Measurements from ENCODE around the gene ID1.

The ID1 gene

GRCh38 chr20:31605031-31605901 lies at the start of gene ID1:
TSS of gene ID1 (plus strand) at chr20:31605289. CDS start at chr20:31605388, 99 bp downstream.
- peak; percentile 66 for ATAC-seq
- TF ChIP-seq CSRNP3 (CRISPR knock-in tag; IDR thresholded peaks at IDR 0.05), result 0 out of 2 replicates have a peak, but pooled peaks have one; percentile 57
- peak; percentile 22; the same call in 1 of the 2 replicates for TF ChIP-seq ZNF70 (CRISPR knock-in tag; IDR thresholded peaks at IDR 0.05)
- peak; percentile 53; the same call in 1 of the 2 replicates for TF ChIP-seq ZC3H10 (CRISPR knock-in tag; IDR thresholded peaks at IDR 0.05)
- peak; percentile 50; the same call in 1 of the 2 replicates for TF ChIP-seq CREB5 (CRISPR knock-in tag; IDR thresholded peaks at IDR 0.05; ENCODE audit: low read depth)
- TF ChIP-seq TOX (CRISPR knock-in tag; IDR thresholded peaks at IDR 0.05; ENCODE audit: borderline replicate concordance), result peak; percentile 22; the same call in 1 of the 2 replicates
- peak; percentile 2; the same call in 1 of the 2 replicates for TF ChIP-seq ZFP30 (CRISPR knock-in tag; IDR thresholded peaks at IDR 0.05)
- TF ChIP-seq, protein P1, sequence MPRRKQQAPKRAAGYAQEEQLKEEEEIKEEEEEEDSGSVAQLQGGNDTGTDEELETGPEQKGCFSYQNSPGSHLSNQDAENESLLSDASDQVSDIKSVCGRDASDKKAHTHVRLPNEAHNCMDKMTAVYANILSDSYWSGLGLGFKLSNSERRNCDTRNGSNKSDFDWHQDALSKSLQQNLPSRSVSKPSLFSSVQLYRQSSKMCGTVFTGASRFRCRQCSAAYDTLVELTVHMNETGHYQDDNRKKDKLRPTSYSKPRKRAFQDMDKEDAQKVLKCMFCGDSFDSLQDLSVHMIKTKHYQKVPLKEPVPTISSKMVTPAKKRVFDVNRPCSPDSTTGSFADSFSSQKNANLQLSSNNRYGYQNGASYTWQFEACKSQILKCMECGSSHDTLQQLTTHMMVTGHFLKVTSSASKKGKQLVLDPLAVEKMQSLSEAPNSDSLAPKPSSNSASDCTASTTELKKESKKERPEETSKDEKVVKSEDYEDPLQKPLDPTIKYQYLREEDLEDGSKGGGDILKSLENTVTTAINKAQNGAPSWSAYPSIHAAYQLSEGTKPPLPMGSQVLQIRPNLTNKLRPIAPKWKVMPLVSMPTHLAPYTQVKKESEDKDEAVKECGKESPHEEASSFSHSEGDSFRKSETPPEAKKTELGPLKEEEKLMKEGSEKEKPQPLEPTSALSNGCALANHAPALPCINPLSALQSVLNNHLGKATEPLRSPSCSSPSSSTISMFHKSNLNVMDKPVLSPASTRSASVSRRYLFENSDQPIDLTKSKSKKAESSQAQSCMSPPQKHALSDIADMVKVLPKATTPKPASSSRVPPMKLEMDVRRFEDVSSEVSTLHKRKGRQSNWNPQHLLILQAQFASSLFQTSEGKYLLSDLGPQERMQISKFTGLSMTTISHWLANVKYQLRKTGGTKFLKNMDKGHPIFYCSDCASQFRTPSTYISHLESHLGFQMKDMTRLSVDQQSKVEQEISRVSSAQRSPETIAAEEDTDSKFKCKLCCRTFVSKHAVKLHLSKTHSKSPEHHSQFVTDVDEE (CRISPR knock-in tag; IDR thresholded peaks at IDR 0.05), result no peak
- TF ChIP-seq ESRRG (CRISPR knock-in tag; IDR thresholded peaks at IDR 0.05), result peak; percentile 38; the same call in 1 of the 2 replicates
- no peak; the same call in 1 of the 2 replicates for TF ChIP-seq TCF4 (CRISPR knock-in tag; IDR thresholded peaks at IDR 0.05; ENCODE audit: borderline replicate concordance)
- TF ChIP-seq OSR1 (CRISPR knock-in tag; IDR thresholded peaks at IDR 0.05), result no peak

GRCh38 chr20:31559704-31560093 lies 45.4 kb upstream of the ID1 start:
- TF ChIP-seq CSRNP3 (CRISPR knock-in tag; IDR thresholded peaks at IDR 0.05), result no peak
- TF ChIP-seq GLIS3 (CRISPR knock-in tag; IDR thresholded peaks at IDR 0.05), result no peak
- TF ChIP-seq ESRRG (CRISPR knock-in tag; IDR thresholded peaks at IDR 0.05), result no peak
- no peak for TF ChIP-seq PPARA (CRISPR knock-in tag; IDR thresholded peaks at IDR 0.05; ENCODE audit: borderline replicate concordance)
- no peak for TF ChIP-seq RARB (CRISPR knock-in tag; IDR thresholded peaks at IDR 0.05)
- no peak for TF ChIP-seq ZFP3 (CRISPR knock-in tag; IDR thresholded peaks at IDR 0.05)
- no peak for TF ChIP-seq ISL1 (CRISPR knock-in tag; IDR thresholded peaks at IDR 0.05)
- TF ChIP-seq ZC3H10 (CRISPR knock-in tag; IDR thresholded peaks at IDR 0.05), result no peak
- no peak for TF ChIP-seq TCF4 (CRISPR knock-in tag; IDR thresholded peaks at IDR 0.05; ENCODE audit: borderline replicate concordance)
- TF ChIP-seq BACH2 (CRISPR knock-in tag; IDR thresholded peaks at IDR 0.05; ENCODE audit: borderline replicate concordance), result no peak
- no peak for TF ChIP-seq OSR1 (CRISPR knock-in tag; IDR thresholded peaks at IDR 0.05)
- TF ChIP-seq CREB5 (CRISPR knock-in tag; IDR thresholded peaks at IDR 0.05; ENCODE audit: low read depth), result no peak
- TF ChIP-seq ZNF8 (CRISPR knock-in tag; IDR thresholded peaks at IDR 0.05), result no peak; the same call in 1 of the 2 replicates
- TF ChIP-seq, protein P2, sequence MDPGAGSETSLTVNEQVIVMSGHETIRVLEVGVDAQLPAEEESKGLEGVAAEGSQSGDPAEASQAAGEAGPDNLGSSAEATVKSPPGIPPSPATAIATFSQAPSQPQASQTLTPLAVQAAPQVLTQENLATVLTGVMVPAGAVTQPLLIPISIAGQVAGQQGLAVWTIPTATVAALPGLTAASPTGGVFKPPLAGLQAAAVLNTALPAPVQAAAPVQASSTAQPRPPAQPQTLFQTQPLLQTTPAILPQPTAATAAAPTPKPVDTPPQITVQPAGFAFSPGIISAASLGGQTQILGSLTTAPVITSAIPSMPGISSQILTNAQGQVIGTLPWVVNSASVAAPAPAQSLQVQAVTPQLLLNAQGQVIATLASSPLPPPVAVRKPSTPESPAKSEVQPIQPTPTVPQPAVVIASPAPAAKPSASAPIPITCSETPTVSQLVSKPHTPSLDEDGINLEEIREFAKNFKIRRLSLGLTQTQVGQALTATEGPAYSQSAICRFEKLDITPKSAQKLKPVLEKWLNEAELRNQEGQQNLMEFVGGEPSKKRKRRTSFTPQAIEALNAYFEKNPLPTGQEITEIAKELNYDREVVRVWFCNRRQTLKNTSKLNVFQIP (CRISPR knock-in tag; IDR thresholded peaks at IDR 0.05; ENCODE audit: borderline replicate concordance, low read depth), result no peak
- TF ChIP-seq SNAI2 (CRISPR knock-in tag; IDR thresholded peaks at IDR 0.05), result no peak
- TF ChIP-seq PATZ1 (CRISPR knock-in tag; IDR thresholded peaks at IDR 0.05; ENCODE audit: borderline replicate concordance), result no peak
- no peak for TF ChIP-seq CSDC2 (CRISPR knock-in tag; IDR thresholded peaks at IDR 0.05)
- ATAC-seq, result no peak; the same call in none of the 3 replicates
